Measurements from ENCODE around the gene MAPRE3.

GRCh38 chr2:27009716-27010115 is 39.3 kb downstream of the MAPRE3 start:
- no peak for TF ChIP-seq FOXP1 (CRISPR knock-in tag; IDR thresholded peaks at IDR 0.05; ENCODE audit: borderline replicate concordance)
- no peak for TF ChIP-seq ELF4 (CRISPR knock-in tag; IDR thresholded peaks at IDR 0.05; ENCODE audit: low read depth)
- TF ChIP-seq TEAD1 (CRISPR knock-in tag; IDR thresholded peaks at IDR 0.05), result no peak
- TF ChIP-seq NR2C2 (CRISPR knock-in tag; IDR thresholded peaks at IDR 0.05), result no peak
- TF ChIP-seq ZNF416 (CRISPR knock-in tag; IDR thresholded peaks at IDR 0.05), result no peak
- no peak for TF ChIP-seq CTCF (IDR thresholded peaks at IDR 0.05)
- no peak for TF ChIP-seq USF2 (CRISPR knock-in tag; IDR thresholded peaks at IDR 0.05)
- no peak for TF ChIP-seq ZSCAN18 (CRISPR knock-in tag; IDR thresholded peaks at IDR 0.05)
- TF ChIP-seq, protein P1, sequence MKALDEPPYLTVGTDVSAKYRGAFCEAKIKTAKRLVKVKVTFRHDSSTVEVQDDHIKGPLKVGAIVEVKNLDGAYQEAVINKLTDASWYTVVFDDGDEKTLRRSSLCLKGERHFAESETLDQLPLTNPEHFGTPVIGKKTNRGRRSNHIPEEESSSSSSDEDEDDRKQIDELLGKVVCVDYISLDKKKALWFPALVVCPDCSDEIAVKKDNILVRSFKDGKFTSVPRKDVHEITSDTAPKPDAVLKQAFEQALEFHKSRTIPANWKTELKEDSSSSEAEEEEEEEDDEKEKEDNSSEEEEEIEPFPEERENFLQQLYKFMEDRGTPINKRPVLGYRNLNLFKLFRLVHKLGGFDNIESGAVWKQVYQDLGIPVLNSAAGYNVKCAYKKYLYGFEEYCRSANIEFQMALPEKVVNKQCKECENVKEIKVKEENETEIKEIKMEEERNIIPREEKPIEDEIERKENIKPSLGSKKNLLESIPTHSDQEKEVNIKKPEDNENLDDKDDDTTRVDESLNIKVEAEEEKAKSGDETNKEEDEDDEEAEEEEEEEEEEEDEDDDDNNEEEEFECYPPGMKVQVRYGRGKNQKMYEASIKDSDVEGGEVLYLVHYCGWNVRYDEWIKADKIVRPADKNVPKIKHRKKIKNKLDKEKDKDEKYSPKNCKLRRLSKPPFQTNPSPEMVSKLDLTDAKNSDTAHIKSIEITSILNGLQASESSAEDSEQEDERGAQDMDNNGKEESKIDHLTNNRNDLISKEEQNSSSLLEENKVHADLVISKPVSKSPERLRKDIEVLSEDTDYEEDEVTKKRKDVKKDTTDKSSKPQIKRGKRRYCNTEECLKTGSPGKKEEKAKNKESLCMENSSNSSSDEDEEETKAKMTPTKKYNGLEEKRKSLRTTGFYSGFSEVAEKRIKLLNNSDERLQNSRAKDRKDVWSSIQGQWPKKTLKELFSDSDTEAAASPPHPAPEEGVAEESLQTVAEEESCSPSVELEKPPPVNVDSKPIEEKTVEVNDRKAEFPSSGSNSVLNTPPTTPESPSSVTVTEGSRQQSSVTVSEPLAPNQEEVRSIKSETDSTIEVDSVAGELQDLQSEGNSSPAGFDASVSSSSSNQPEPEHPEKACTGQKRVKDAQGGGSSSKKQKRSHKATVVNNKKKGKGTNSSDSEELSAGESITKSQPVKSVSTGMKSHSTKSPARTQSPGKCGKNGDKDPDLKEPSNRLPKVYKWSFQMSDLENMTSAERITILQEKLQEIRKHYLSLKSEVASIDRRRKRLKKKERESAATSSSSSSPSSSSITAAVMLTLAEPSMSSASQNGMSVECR (CRISPR knock-in tag; IDR thresholded peaks at IDR 0.05; ENCODE audit: borderline replicate concordance), result no peak
- no peak for TF ChIP-seq FOXK1 (CRISPR knock-in tag; IDR thresholded peaks at IDR 0.05)
- TF ChIP-seq, protein P2, sequence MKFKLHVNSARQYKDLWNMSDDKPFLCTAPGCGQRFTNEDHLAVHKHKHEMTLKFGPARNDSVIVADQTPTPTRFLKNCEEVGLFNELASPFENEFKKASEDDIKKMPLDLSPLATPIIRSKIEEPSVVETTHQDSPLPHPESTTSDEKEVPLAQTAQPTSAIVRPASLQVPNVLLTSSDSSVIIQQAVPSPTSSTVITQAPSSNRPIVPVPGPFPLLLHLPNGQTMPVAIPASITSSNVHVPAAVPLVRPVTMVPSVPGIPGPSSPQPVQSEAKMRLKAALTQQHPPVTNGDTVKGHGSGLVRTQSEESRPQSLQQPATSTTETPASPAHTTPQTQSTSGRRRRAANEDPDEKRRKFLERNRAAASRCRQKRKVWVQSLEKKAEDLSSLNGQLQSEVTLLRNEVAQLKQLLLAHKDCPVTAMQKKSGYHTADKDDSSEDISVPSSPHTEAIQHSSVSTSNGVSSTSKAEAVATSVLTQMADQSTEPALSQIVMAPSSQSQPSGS (CRISPR knock-in tag; IDR thresholded peaks at IDR 0.05; ENCODE audit: borderline replicate concordance, low read depth), result no peak
- no peak for TF ChIP-seq E2F4 (CRISPR knock-in tag; IDR thresholded peaks at IDR 0.05; ENCODE audit: borderline replicate concordance, low read depth)
- no peak for TF ChIP-seq STAT6 (CRISPR knock-in tag; conservative IDR thresholded peaks at IDR 0.05; ENCODE audit: low read depth)
- no peak for TF ChIP-seq E2F1 (CRISPR knock-in tag; IDR thresholded peaks at IDR 0.05)

Measured in WTC11 (cell line).